ENCODE data around the gene MT1E.

Gene MT1E

GRCh38 chr16:56636616-56637413 is 11.2 kb downstream of the MT1E start:
- DNase-seq (ENCODE audit: low read depth): no peak
- H3K4me3 ChIP-seq (ENCODE audit: control insufficient read depth, low read depth, low read length): no peak overlapping the region
- no peak for TF ChIP-seq CTCF (IDR thresholded peaks at IDR 0.05; ENCODE audit: control insufficient read depth, insufficient read depth, low read depth, low read length, missing control alignments)

- no peak for DNase-seq (ENCODE audit: low read depth)
- peak within 1 kb of the TSS; percentile 58 for H3K4me3 ChIP-seq (ENCODE audit: control insufficient read depth, low read depth, low read length)
- TF ChIP-seq CTCF (IDR thresholded peaks at IDR 0.05; ENCODE audit: control insufficient read depth, insufficient read depth, low read depth, low read length, missing control alignments): no peak
Observed at GRCh38 chr16:56637814-56638750, 12.5 kb downstream of the MT1E start, which contains the start of gene MT1A. TSS of gene MT1A (plus strand) at chr16:56638666. CDS start at chr16:56638739, 73 bp downstream.

- H3K4me3 ChIP-seq (ENCODE audit: control insufficient read depth, low read depth, low read length): no peak overlapping the region
- no peak for DNase-seq (ENCODE audit: low read depth)
- TF ChIP-seq CTCF (IDR thresholded peaks at IDR 0.05; ENCODE audit: control insufficient read depth, insufficient read depth, low read depth, low read length, missing control alignments): no peak
Observed at GRCh38 chr16:56639045-56639444, 13.5 kb downstream of the MT1E start.

GRCh38 chr16:56640076-56640475 is 14.5 kb downstream of the MT1E start:
- DNase-seq (ENCODE audit: low read depth): no peak
- H3K4me3 ChIP-seq (ENCODE audit: control insufficient read depth, low read depth, low read length): no peak overlapping the region
- no peak for TF ChIP-seq CTCF (IDR thresholded peaks at IDR 0.05; ENCODE audit: control insufficient read depth, insufficient read depth, low read depth, low read length, missing control alignments)

GRCh38 chr16:56641166-56641565 is 15.6 kb downstream of the MT1E start:
- DNase-seq (ENCODE audit: low read depth): no peak
- TF ChIP-seq CTCF (IDR thresholded peaks at IDR 0.05; ENCODE audit: control insufficient read depth, insufficient read depth, low read depth, low read length, missing control alignments): no peak
- H3K4me3 ChIP-seq (ENCODE audit: control insufficient read depth, low read depth, low read length): no peak overlapping the region

GRCh38 chr16:56643080-56643778 is 17.6 kb downstream of the MT1E start:
- H3K4me3 ChIP-seq (ENCODE audit: control insufficient read depth, low read depth, low read length): peak overlapping the region; percentile 32
- TF ChIP-seq CTCF (IDR thresholded peaks at IDR 0.05; ENCODE audit: control insufficient read depth, insufficient read depth, low read depth, low read length, missing control alignments): peak; percentile 35
- no peak for DNase-seq (ENCODE audit: low read depth)

Measured in AG09309 (cell line).